Activated CD8-positive, alpha-beta T cell treated with anti-CD3 and anti-CD28 coated beads for 36 hours (primary cell): ENCODE measurements around the gene TMC5. TPM values are rescaled to one million over a fixed set of nuclear protein-coding genes. Genes with fewer than 3 reads are reported as not detected.

ENCODE experiments used
- ATAC-seq: fragments of 200-7000 bp; cut with Tn5 transposase; one replicate; pipeline ENCODE4 v1.10.0; 2021; ENCODE audit warnings: mild to moderate bottlenecking, moderate library complexity
- CTCF ChIA-PET: fragments of 350-600 bp; sonication (Branson Sonifier 250); formaldehyde crosslinking; loops from one replicate; lab custom pipeline; 2021; ENCODE audit warnings: antibody characterized with exemption; lab: Charles Lee
- POLR2A ChIA-PET: fragments of 350-600 bp; sonication (Branson Sonifier 250); formaldehyde crosslinking; loops from one replicate; lab custom pipeline; 2021; ENCODE audit warnings: antibody characterized with exemption; lab: Charles Lee
- DNase-seq: peaks from one replicate; pipeline ENCODE4 v3.0.0-alpha.2; 2020
- H3K27ac Mint-ChIP-seq: one replicate; pipeline ENCODE4 v1.8.0; 2021; ENCODE audit warnings: mild to moderate bottlenecking, mixed read lengths
- H3K27me3 Mint-ChIP-seq: one replicate; pipeline ENCODE4 v1.8.0; 2021; ENCODE audit warnings: mixed read lengths
- H3K36me3 Mint-ChIP-seq: one replicate; pipeline ENCODE4 v1.8.0; 2021; ENCODE audit warnings: low read depth, mixed read lengths
- H3K4me1 Mint-ChIP-seq: one replicate; pipeline ENCODE4 v1.8.0; 2021; ENCODE audit warnings: low read depth, mixed read lengths
- H3K4me3 Mint-ChIP-seq: one replicate; pipeline ENCODE4 v1.8.0; 2021; ENCODE audit warnings: mild to moderate bottlenecking, moderate library complexity, mixed read lengths
- H3K9me3 Mint-ChIP-seq: one replicate; pipeline ENCODE4 v1.8.0; 2021; ENCODE audit warnings: mixed read lengths
- CTCF ChIP-seq: fragments of 200-600 bp; IDR thresholded peaks from one replicate; pipeline ENCODE4 v1.8.0; 2022; ENCODE audit warnings: antibody characterized with exemption, mild to moderate bottlenecking
- intact Hi-C: fragments of 100-400 bp; cut with micrococcal nuclease; formaldehyde crosslinking; loops from one replicate; pipeline ENCODE4 v1.10.0; 2022
- total RNA-seq, 2 experiments: library from RNA; stranded (reverse); gene quantifications; one replicate each; pipeline ENCODE4 v1.2.3, GENCODE V29; 2021

TMC5 gene
- total RNA-seq, 2 experiments from 2014 or later = not detected

DNA sequence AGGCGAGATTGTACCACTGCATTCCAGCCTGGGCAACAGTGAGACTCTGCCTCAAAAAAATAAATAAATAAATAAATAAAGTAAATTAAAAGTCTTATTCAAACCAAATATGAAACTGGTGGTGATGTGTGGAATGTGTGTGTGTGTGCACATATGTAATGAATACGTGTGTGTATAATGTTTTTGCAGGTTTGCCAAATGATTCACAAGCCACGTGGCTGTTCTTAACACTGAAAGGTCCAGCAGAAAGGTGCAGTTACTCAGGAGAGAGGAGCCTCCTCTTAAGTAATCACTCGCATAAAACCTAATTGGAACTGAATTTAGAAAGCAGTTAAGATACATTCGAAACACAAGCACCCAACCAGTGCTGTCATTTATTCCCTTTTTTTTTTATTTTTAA is 81.3 kb downstream of the TMC5 start:
- ChIA-PET POLR2A (no interaction called here), CTCF (no interaction called here)
- DNase-seq = no peak
- Mint-ChIP-seq H3K4me1 (peaks cover 2% of the 10 kb centered on the region), H3K27ac (no peak overlapping the region), H3K4me3 (no peak overlapping the region), H3K27me3 (no peaks in the 10 kb centered on the region), H3K36me3 (peaks cover 27% of the 10 kb centered on the region), H3K9me3 (no peaks in the 10 kb centered on the region)
- no peak for ATAC-seq
- intact Hi-C loops = no loop called here
- TF ChIP-seq CTCF = no peak

GRCh38 chr16:19499481-19499880 is 81.8 kb downstream of the TMC5 start:
- peaks cover 27% of the 10 kb centered on the region for H3K36me3 Mint-ChIP-seq
- CTCF ChIA-PET = no interaction called here
- H3K4me1 Mint-ChIP-seq = no peaks in the 10 kb centered on the region
- intact Hi-C loops = no loop called here
- no peaks in the 10 kb centered on the region for H3K27me3 Mint-ChIP-seq
- no peak overlapping the region for H3K4me3 Mint-ChIP-seq
- no peak for ATAC-seq
- POLR2A ChIA-PET = no interaction called here
- H3K9me3 Mint-ChIP-seq = no peaks in the 10 kb centered on the region
- no peak for TF ChIP-seq CTCF
- no peak for DNase-seq
- no peak overlapping the region for H3K27ac Mint-ChIP-seq

DNA sequence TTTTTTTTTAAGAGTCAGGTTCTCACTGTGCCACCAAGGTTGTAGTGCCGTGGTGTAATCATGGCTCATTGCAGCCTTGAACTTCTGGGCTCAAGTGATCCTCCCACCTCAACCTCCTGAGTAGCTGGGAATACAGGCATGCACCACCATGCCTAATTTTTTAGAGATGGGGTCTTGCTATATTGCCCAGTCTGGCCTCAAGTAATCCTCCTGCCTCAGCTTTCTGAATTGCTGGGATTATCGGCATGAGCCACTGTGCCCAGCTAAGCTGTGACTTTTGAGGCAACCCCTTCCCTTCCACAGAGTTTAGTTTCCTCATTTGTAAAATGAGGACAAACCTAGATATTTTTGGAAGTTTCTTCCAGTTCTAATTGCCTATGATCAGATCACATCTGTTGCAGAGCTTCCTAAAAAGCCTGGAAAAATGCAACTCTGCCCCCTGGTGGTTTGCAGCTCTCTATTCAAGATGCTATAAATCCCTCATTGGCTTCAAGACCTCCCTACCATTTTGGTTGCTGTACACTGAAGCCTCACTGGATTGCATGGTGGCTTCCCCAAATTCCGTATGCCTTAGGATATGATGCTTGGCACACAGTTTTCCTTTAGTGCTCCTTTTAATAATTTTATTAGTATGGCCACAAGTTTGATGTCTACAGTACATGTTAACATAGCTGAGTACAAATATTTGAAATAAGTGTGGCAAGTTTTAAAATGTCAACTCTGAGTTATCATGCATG is 84.9 kb downstream of the TMC5 start:
- Mint-ChIP-seq H3K27me3 (no peaks in the 10 kb centered on the region), H3K27ac (no peak overlapping the region), H3K9me3 (no peaks in the 10 kb centered on the region), H3K4me1 (no peaks in the 10 kb centered on the region), H3K36me3 (peaks cover 35% of the 10 kb centered on the region), H3K4me3 (no peak overlapping the region)
- ChIA-PET CTCF (interaction anchor here (0.6 to 3.4 kb wide), 31 partner anchors 9 to 417 kb away, joined by 3 to 34 read pairs (median 4); partner anchors contain the start of genes CLEC19A and VPS35L), POLR2A (interaction anchor here (0.6 to 0.9 kb wide), 3 partner anchors 53 to 240 kb away, joined by 3 read pairs; partner anchors contain the start of gene VPS35L)
- peak; percentile 83 for DNase-seq
- peak; percentile 42 for ATAC-seq
- intact Hi-C loops = loop anchor here (5.0 kb wide), 1 partner anchor 115 kb away; no protein-coding TSS in a partner anchor
- peak; percentile 74 for TF ChIP-seq CTCF

GRCh38 chr16:19503461-19504075 is 85.9 kb downstream of the TMC5 start:
- peaks cover 32% of the 10 kb centered on the region for H3K36me3 Mint-ChIP-seq
- H3K27ac Mint-ChIP-seq = no peak overlapping the region
- no peaks in the 10 kb centered on the region for H3K4me1 Mint-ChIP-seq
- intact Hi-C loops = loop anchor here (5.0 kb wide), 1 partner anchor 116 kb away; no protein-coding TSS in a partner anchor
- H3K9me3 Mint-ChIP-seq = no peaks in the 10 kb centered on the region
- ATAC-seq (no peak), DNase-seq (no peak)
- no peaks in the 10 kb centered on the region for H3K27me3 Mint-ChIP-seq
- ChIA-PET CTCF (interaction anchor here (1.1 to 3.4 kb wide), 14 partner anchors 8 to 418 kb away, joined by 3 to 34 read pairs (median 5); partner anchors contain the start of gene VPS35L), POLR2A (interaction anchor here (0.8 kb wide), 1 partner anchor 21 kb away, joined by 4 read pairs; no protein-coding TSS in a partner anchor)
- TF ChIP-seq CTCF = no peak
- H3K4me3 Mint-ChIP-seq = no peak overlapping the region
